Measurements from ENCODE around the gene EPN3. TPM values are rescaled to one million over a fixed set of nuclear protein-coding genes. Genes with fewer than 3 reads are reported as not detected.

Gene EPN3
- total RNA-seq, 1 donor from 2014 or later, result 0.84 TPM

GRCh38 chr17:50589095-50589705 lies 56.7 kb downstream of the EPN3 start:
- DNase-seq (ENCODE audit: low read depth), result no peak
- no peaks in the 10 kb centered on the region for H3K36me3 ChIP-seq (ENCODE audit: control insufficient read depth, insufficient read depth, low read length)
- H3K27me3 ChIP-seq (ENCODE audit: control insufficient read depth, insufficient read depth, low read length), result peaks cover 49% of the 10 kb centered on the region
- H3K4me3 ChIP-seq (ENCODE audit: low read depth, low read length), result no peak overlapping the region
- TF ChIP-seq CTCF (IDR thresholded peaks at IDR 0.05; ENCODE audit: insufficient read depth, low read length, poor library complexity, severe bottlenecking), result no peak

- H3K36me3 ChIP-seq (ENCODE audit: control insufficient read depth, insufficient read depth, low read length), result no peaks in the 10 kb centered on the region
- H3K4me3 ChIP-seq (ENCODE audit: low read depth, low read length), result no peak overlapping the region
- no peak for DNase-seq (ENCODE audit: low read depth)
- no peak for TF ChIP-seq CTCF (IDR thresholded peaks at IDR 0.05; ENCODE audit: insufficient read depth, low read length, poor library complexity, severe bottlenecking)
- H3K27me3 ChIP-seq (ENCODE audit: control insufficient read depth, insufficient read depth, low read length), result peaks cover 46% of the 10 kb centered on the region
These were observed 58.6 kb downstream of the EPN3 start for GRCh38 chr17:50590946-50591737.

- no peak for DNase-seq (ENCODE audit: low read depth)
- Histone ChIP-seq H3K4me3 (ENCODE audit: low read depth, low read length) (no peak overlapping the region), H3K27me3 (ENCODE audit: control insufficient read depth, insufficient read depth, low read length) (peaks cover 36% of the 10 kb centered on the region), H3K36me3 (ENCODE audit: control insufficient read depth, insufficient read depth, low read length) (no peaks in the 10 kb centered on the region)
- TF ChIP-seq CTCF (IDR thresholded peaks at IDR 0.05; ENCODE audit: insufficient read depth, low read length, poor library complexity, severe bottlenecking), result no peak
These were observed 60.8 kb downstream of the EPN3 start for GRCh38 chr17:50593321-50593720.

Other genes with a start within 250 kb of the EPN3 start
- 30.2 and 35.7 TPM in 2 replicates for gene XYLT2, start 186.6 kb upstream of the EPN3 start, total RNA-seq
- 89.2 and 92.5 TPM in 2 replicates for gene MRPL27, start 159.6 kb upstream of the EPN3 start, total RNA-seq
- 1.9 and 2.7 TPM in 2 replicates for gene EME1, start 159.5 kb upstream of the EPN3 start, total RNA-seq
- 172 and 179 TPM in 2 replicates for gene LRRC59, start 135.2 kb upstream of the EPN3 start, total RNA-seq
- gene ACSF2, start 106.5 kb upstream of the EPN3 start, total RNA-seq, result 12.7 and 24.8 TPM in 2 replicates
- not detected in 2 replicates for gene CHAD, start 63.9 kb upstream of the EPN3 start, total RNA-seq
- gene RSAD1, start 53.9 kb upstream of the EPN3 start, total RNA-seq, result 28.4 and 31.1 TPM in 2 replicates
- 0.14 and 0.50 TPM in 2 replicates for gene MYCBPAP, start 24.3 kb upstream of the EPN3 start, total RNA-seq
- 58.9 and 79.4 TPM in 2 replicates for gene SPATA20, start 14.4 kb downstream of the EPN3 start, total RNA-seq
- 0.07 TPM in 1 of 2 replicates, not detected in the other for gene CACNA1G, start 28.0 kb downstream of the EPN3 start, total RNA-seq
- 0.82 and 1.3 TPM in 2 replicates for gene ABCC3, start 102.1 kb downstream of the EPN3 start, total RNA-seq
- 30.5 and 30.7 TPM in 2 replicates for gene ANKRD40, start 175.2 kb downstream of the EPN3 start, total RNA-seq
- 31.5 and 35.6 TPM in 2 replicates for gene LUC7L3, start 186.9 kb downstream of the EPN3 start, total RNA-seq
- not detected in 2 replicates for gene ANKRD40CL, start 234.8 kb downstream of the EPN3 start, total RNA-seq